Esophagus squamous epithelium (tissue), 5 donors: ENCODE measurements around the gene LRRC32. TPM values are rescaled to one million over a fixed set of nuclear protein-coding genes. Genes with fewer than 3 reads are reported as not detected.

Experiments used
- DNase-seq: peaks from one replicate; lab custom pipeline; 2025; lab: John Stamatoyannopoulos, UW
- H3K27ac ChIP-seq, 4 donors: fragments of 200-600 bp; sonication (generic); one replicate each; pipeline ENCODE4 v1.5.1; 2016 to 2019; ENCODE audit warnings: mild to moderate bottlenecking in 1 of 4
- H3K27me3 ChIP-seq, 4 donors: fragments of 200-600 bp; sonication (generic); 1 replicate in 3 of 4; 2 replicates in 1 of 4; pipeline versions ENCODE4 v1.5.1 to v1.6.0; 2017 to 2021; ENCODE audit warnings: antibody characterized with exemption in 1 of 4
- H3K36me3 ChIP-seq, 3 donors: fragments of 200-600 bp; sonication (generic); one replicate each; pipeline ENCODE4 v1.5.1; 2016 to 2019
- H3K4me1 ChIP-seq, 3 donors: fragments of 200-600 bp; sonication (generic); one replicate each; pipeline ENCODE4 v1.5.1; 2017 to 2019
- H3K4me3 ChIP-seq, 4 donors: fragments of 200-600 bp; sonication (generic); 1 replicate in 3 of 4; 2 replicates in 1 of 4; pipeline ENCODE4 v1.5.1; 2016 to 2019; ENCODE audit warnings: mild to moderate bottlenecking in 2 of 4, moderate library complexity in 1 of 4
- H3K9me3 ChIP-seq, 3 donors: fragments of 200-600 bp; sonication (generic); one replicate each; pipeline ENCODE4 v1.5.1; 2016 to 2019
- POLR2A ChIP-seq, 4 donors: fragments of 450-650 bp; IDR thresholded peaks; one replicate each; pipeline ENCODE4 v1.6.1; 2017; ENCODE audit warnings: antibody characterized with exemption in 4 of 4, mild to moderate bottlenecking in 4 of 4, moderate library complexity in 3 of 4
- WGBS, 2 donors: methylation state at CpG; one replicate each; pipeline ENCODE4 v1.1.5; 2018; 5-methylcytosine and 5-hydroxymethylcytosine counted together
- intact Hi-C: fragments of 100-400 bp; cut with DNase I; formaldehyde crosslinking; loops from one replicate; pipeline ENCODE4 v1.15.0; 2022
- total RNA-seq, 4 donors: library from RNA; depleted of rRNA; stranded (reverse); fragments of >200 nt; gene quantifications; one replicate each; pipeline ENCODE4 v1.1.0, GENCODE V29; 2016
- TF ChIP-seq, protein P1 (sequence below), 6 experiments: fragments of 450-650 bp in 4 of 6; fragments of 200-600 bp in 2 of 6; sonication (generic) in 2 of 6; IDR thresholded peaks; one replicate each; pipeline ENCODE4 v1.5.1; 2016 to 2019; ENCODE audit warnings: antibody characterized with exemption in 6 of 6, mild to moderate bottlenecking in 4 of 6, moderate library complexity in 4 of 6
- donor health status: DM: yes; HTN: yes; CAD: no.

Gene LRRC32
- total RNA-seq, 4 donors from 2014 or later = 3.0 to 23.4 (median 8.5) TPM

- Histone ChIP-seq H3K4me3 (no peak overlapping the region), H3K36me3 (peaks cover 0 to 28% (median 0%) of the 10 kb centered on the region in 3 donors), H3K27ac (no peak overlapping the region), H3K4me1 (peaks cover 0 to 65% (median 37%) of the 10 kb centered on the region in 3 donors), H3K27me3 (no peaks in the 10 kb centered on the region), H3K9me3 (no peaks in the 10 kb centered on the region)
- intact Hi-C loops = no loop called here
- no peak for DNase-seq
- TF ChIP-seq, protein P1, sequence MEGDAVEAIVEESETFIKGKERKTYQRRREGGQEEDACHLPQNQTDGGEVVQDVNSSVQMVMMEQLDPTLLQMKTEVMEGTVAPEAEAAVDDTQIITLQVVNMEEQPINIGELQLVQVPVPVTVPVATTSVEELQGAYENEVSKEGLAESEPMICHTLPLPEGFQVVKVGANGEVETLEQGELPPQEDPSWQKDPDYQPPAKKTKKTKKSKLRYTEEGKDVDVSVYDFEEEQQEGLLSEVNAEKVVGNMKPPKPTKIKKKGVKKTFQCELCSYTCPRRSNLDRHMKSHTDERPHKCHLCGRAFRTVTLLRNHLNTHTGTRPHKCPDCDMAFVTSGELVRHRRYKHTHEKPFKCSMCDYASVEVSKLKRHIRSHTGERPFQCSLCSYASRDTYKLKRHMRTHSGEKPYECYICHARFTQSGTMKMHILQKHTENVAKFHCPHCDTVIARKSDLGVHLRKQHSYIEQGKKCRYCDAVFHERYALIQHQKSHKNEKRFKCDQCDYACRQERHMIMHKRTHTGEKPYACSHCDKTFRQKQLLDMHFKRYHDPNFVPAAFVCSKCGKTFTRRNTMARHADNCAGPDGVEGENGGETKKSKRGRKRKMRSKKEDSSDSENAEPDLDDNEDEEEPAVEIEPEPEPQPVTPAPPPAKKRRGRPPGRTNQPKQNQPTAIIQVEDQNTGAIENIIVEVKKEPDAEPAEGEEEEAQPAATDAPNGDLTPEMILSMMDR (IDR thresholded peaks at IDR 0.05) = no peak
- no peak for TF ChIP-seq POLR2A (IDR thresholded peaks at IDR 0.05)
- 69 to 79% methylated on average over 3 of the region's 3 CpGs for WGBS, 2 donors
Observed at GRCh38 chr11:76658231-76658630, 12.3 kb downstream of the LRRC32 start.

DNA sequence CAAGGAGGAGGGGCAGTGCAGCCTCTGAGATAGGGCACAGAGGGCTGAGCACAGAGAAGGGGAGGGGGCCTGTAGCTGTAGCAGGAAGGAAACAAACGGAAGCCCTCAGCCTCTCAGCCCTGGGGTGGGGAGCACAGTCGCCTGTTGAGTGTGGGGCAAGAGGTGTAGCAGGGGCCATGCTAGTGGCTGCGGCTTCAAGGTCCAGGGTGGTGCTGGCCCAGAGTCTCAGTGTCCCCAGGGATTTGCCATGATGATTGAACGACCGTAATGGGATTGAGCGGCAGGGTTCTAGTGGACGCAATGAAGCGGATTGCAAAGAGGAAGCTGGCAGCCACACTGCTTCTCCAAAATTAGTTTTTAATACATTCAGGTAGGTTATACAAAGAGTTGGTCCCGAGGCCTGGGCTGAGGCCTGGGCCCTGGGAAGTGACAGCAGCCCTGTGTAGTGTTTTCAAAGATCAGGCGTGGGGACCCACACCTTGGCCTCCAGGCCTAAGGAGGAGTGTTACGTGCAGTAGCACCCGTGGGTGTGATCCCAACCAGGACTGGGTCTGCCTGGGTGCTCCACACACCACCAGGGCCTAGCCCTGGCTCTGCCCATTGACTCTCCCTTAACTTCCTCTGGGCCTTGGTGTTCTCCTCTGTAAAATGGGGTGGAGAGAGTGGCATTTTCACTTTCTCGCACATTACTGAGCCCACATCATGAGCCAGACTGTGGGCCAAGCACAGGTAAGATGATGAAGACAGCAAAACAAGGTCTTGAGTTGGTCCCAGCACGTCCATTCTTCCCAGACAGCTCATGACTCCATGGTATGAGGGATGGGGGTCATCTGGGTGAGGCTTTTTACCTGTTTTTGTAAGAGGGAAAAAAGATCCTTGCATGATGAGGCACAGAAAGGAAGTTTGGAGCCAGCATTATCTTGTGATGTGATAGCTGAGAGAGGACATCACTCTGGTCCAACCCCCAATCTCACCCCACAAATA lies 13.1 kb downstream of the LRRC32 start:
- no peak for DNase-seq
- H3K27me3 ChIP-seq = no peaks in the 10 kb centered on the region
- 73 to 76% methylated on average over 12 to 14 of the region's 14 CpGs for WGBS, 2 donors
- H3K9me3 ChIP-seq = no peaks in the 10 kb centered on the region
- TF ChIP-seq, protein P1 (IDR thresholded peaks at IDR 0.05) = no peak
- TF ChIP-seq POLR2A (IDR thresholded peaks at IDR 0.05) = no peak
- intact Hi-C loops = no loop called here
- H3K4me1 ChIP-seq = peaks cover 0 to 69% (median 37%) of the 10 kb centered on the region in 3 donors
- H3K36me3 ChIP-seq = peaks cover 0 to 27% (median 0%) of the 10 kb centered on the region in 3 donors
- peak overlapping the region in 3 of 4 donors; percentile 23 to 45 (median 42) for H3K27ac ChIP-seq
- no peak overlapping the region for H3K4me3 ChIP-seq

GRCh38 chr11:76656571-76657081 lies 13.9 kb downstream of the LRRC32 start:
- TF ChIP-seq, protein P1 (IDR thresholded peaks at IDR 0.05) = no peak
- TF ChIP-seq POLR2A (IDR thresholded peaks at IDR 0.05) = no peak
- 38 to 46% methylated on average over 7 of the region's 7 CpGs for WGBS, 2 donors
- H3K4me1 ChIP-seq = peaks cover 0 to 63% (median 37%) of the 10 kb centered on the region in 3 donors
- peaks cover 0 to 27% (median 0%) of the 10 kb centered on the region in 3 donors for H3K36me3 ChIP-seq
- intact Hi-C loops = no loop called here
- H3K27me3 ChIP-seq = no peaks in the 10 kb centered on the region
- DNase-seq = no peak
- H3K27ac ChIP-seq = peak overlapping the region in 3 of 4 donors; percentile 23 to 45 (median 42)
- no peak overlapping the region for H3K4me3 ChIP-seq
- no peaks in the 10 kb centered on the region for H3K9me3 ChIP-seq

DNA sequence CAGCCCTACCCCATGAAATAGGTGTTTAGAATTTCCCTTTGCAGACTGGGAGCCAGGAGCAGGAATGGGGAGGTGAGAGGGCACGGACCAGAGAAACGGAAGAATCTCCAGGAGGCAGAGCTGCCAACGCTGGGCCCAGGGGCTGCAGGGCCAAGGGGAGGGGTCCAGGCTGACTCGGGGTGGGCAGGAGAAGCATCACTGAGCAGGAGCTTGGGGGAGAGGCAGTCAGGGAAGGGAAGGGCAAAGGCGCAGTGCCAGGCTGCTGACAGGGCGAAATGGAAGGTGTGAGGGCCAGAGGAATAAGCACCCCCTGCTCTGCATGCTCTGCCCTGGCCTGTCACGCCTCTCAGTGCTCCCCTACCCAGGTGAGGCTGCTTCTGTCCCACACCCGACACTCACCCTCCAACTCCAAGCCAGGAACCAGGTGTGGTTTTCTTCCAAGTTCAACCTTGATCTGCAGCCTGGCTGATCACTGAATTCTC lies 14.5 kb downstream of the LRRC32 start:
- Histone ChIP-seq H3K9me3 (no peaks in the 10 kb centered on the region), H3K27ac (peak overlapping the region in 2 of 4 donors; percentile 45 to 79), H3K4me1 (peaks cover 0 to 63% (median 37%) of the 10 kb centered on the region in 3 donors), H3K4me3 (no peak overlapping the region), H3K27me3 (no peaks in the 10 kb centered on the region), H3K36me3 (peaks cover 0 to 26% (median 0%) of the 10 kb centered on the region in 3 donors)
- no peak for DNase-seq
- intact Hi-C loops = no loop called here
- TF ChIP-seq, protein P1 (IDR thresholded peaks at IDR 0.05) = no peak
- TF ChIP-seq POLR2A (IDR thresholded peaks at IDR 0.05) = no peak
- 63 to 72% methylated on average over 2 to 6 of the region's 8 CpGs for WGBS, 2 donors
